GM18870 (cell line): Measurements from ENCODE around the gene SELENOF.
"Not testable (repeated sequence)": the region's sequence is repeated elsewhere in the genome, so short reads cannot be mapped to it uniquely, and the experiment has no call there.

Experiments used
- ATAC-seq: cut with Tn5 transposase; IDR thresholded peaks from one replicate; pipeline ENCODE4 v1.9.1; 2021; ENCODE audit warnings: moderate library complexity; ENCODE audit not compliant: unreplicated experiment

Gene SELENOF

DNA sequence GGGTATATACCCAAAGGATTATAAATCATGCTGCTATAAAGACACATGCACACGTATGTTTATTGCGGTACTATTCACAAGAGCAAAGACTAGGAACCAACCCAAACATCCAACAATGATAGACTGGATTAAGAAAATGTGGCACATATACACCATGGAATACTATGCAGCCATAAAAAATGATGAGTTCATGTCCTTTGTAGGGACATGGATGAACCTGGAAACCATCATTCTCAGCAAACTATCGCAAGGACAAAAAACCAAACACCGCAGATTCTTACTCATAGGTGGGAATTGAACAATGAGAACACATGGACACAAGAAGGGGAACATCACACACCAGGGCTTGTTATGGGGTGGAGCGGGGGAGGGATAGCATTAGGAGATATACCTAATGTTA lies 94.0 kb downstream of the SELENOF start:
- not testable (repeated sequence) for ATAC-seq

DNA sequence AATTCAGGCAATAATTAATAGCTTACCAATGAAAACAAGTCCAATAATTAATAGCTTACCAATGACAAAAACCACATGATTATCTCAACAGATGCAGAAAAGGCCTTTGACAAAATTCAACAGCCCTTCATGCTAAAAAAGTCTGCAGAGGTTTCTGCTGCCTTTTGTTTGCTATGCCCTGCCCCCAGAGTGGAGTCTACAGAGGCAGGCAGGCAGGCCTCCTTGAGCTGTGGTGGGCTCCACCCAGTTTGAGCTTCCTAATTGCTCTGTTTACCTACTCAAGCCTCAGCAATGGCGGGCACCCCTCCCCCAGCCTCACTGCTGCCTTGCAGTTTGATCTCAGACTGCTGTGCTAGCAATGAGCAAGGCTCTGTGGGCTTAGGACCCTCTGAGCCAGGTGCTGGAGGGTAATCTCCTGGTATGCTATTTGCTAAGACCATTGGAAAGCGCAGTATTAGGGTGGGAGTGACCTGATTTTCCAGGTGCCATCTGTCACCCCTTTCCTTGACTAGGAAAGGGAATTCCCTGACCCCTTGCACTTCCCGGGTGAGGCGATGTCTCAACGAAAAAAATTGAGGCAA lies 96.6 kb downstream of the SELENOF start:
- not testable (repeated sequence) for ATAC-seq

DNA sequence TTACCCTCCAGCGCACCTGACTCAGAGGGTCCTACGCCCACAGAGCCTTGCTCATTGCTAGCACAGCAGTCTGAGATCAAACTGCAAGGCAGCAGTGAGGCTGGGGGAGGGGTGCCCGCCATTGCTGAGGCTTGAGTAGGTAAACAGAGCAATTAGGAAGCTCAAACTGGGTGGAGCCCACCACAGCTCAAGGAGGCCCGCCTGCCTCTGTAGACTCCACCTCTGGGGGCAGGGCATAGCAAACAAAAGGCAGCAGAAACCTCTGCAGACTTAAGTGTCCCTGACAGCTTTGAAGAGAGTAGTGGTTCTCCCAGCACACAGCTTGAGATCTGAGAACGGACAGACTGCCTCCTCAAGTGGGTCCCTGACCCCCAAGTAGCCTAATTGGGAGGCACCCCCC lies 99.8 kb downstream of the SELENOF start:
- not testable (repeated sequence) for ATAC-seq
